Thoracic aorta (tissue), 2 donors: Measurements from ENCODE around the gene DGKI. TPM values are rescaled to one million over a fixed set of nuclear protein-coding genes. Genes with fewer than 3 reads are reported as not detected.

Experiments
- ATAC-seq: fragments of 150-250 bp; one replicate; pipeline ENCODE4 v1.8.0; 2017; ENCODE audit warnings: low read depth; ENCODE audit not compliant: insufficient number of reproducible peaks, low FRiP score
- DNase-seq: peaks from one replicate; pipeline ENCODE4 v3.0.0-alpha.2; 2020; ENCODE audit warnings: low spot score
- H3K27ac ChIP-seq, 2 donors: fragments of 200-600 bp; sonication (generic); 1 replicate in 1 of 2; 2 replicates in 1 of 2; pipeline ENCODE4 v1.5.1; 2016; ENCODE audit warnings: mild to moderate bottlenecking in 2 of 2, moderate library complexity in 2 of 2
- H3K27me3 ChIP-seq: fragments of 200-600 bp; sonication (generic); replicated peaks from 2 replicates; pipeline ENCODE4 v1.6.0; 2016; ENCODE audit warnings: mild to moderate bottlenecking; ENCODE audit not compliant: insufficient read depth
- H3K36me3 ChIP-seq: fragments of 200-600 bp; sonication (generic); one replicate; pipeline ENCODE4 v1.5.1; 2016
- H3K4me1 ChIP-seq, 2 donors: fragments of 200-600 bp; sonication (generic); 1 replicate in 1 of 2; 2 replicates in 1 of 2; pipeline versions ENCODE4 v1.5.1 to v1.6.0; 2016; ENCODE audit warnings: low read depth in 2 of 2, mild to moderate bottlenecking in 1 of 2; ENCODE audit not compliant: control insufficient read depth in 1 of 2
- H3K4me3 ChIP-seq: fragments of 200-600 bp; sonication (generic); 2 replicates; pipeline ENCODE4 v1.5.1; 2016; ENCODE audit warnings: mild to moderate bottlenecking
- H3K9me3 ChIP-seq: fragments of 200-600 bp; sonication (generic); 2 replicates; pipeline ENCODE4 v1.5.1; 2016
- CTCF ChIP-seq: fragments of 200-600 bp; sonication (generic); IDR thresholded peaks from one replicate; pipeline ENCODE4 v1.5.1; 2019; ENCODE audit warnings: antibody characterized with exemption
- total RNA-seq, 2 donors: library from RNA; depleted of rRNA; stranded (reverse); fragments of >200 nt; gene quantifications; one replicate each; pipeline versions ENCODE4 v1.1.0 to v1.2.3, GENCODE V29; 2016

DGKI gene
- total RNA-seq, 2 donors from 2014 or later, result 10.3 to 22.3 TPM

GRCh38 chr7:137687556-137688265, 159.1 kb downstream of the DGKI start:
- Histone ChIP-seq H3K9me3 (no peaks in the 10 kb centered on the region), H3K36me3 (no peaks in the 10 kb centered on the region), H3K4me1 (peaks cover 0 to 16% of the 10 kb centered on the region in 2 donors), H3K4me3 (no peak overlapping the region), H3K27me3 (no peaks in the 10 kb centered on the region), H3K27ac (peak overlapping the region in 1 of 2 donors; percentile 39)
- TF ChIP-seq CTCF, result no peak
- DNase-seq, result no peak
- no peak for ATAC-seq

GRCh38 chr7:137685433-137686164, 161.2 kb downstream of the DGKI start:
- Histone ChIP-seq H3K9me3 (no peaks in the 10 kb centered on the region), H3K36me3 (no peaks in the 10 kb centered on the region), H3K4me1 (peaks cover 0 to 16% of the 10 kb centered on the region in 2 donors), H3K27me3 (no peaks in the 10 kb centered on the region), H3K27ac (no peak overlapping the region), H3K4me3 (no peak overlapping the region)
- TF ChIP-seq CTCF, result no peak
- no peak for ATAC-seq
- no peak for DNase-seq

GRCh38 chr7:137684776-137685175, 162.0 kb downstream of the DGKI start:
- H3K4me3 ChIP-seq, result no peak overlapping the region
- ATAC-seq (no peak), DNase-seq (no peak)
- no peaks in the 10 kb centered on the region for H3K36me3 ChIP-seq
- no peak for TF ChIP-seq CTCF
- H3K9me3 ChIP-seq, result no peaks in the 10 kb centered on the region
- H3K27ac ChIP-seq, result no peak overlapping the region
- no peaks in the 10 kb centered on the region for H3K27me3 ChIP-seq
- H3K4me1 ChIP-seq, result peaks cover 0 to 16% of the 10 kb centered on the region in 2 donors

GRCh38 chr7:137684316-137684715, 162.5 kb downstream of the DGKI start:
- no peaks in the 10 kb centered on the region for H3K9me3 ChIP-seq
- H3K36me3 ChIP-seq, result no peaks in the 10 kb centered on the region
- no peak overlapping the region for H3K27ac ChIP-seq
- H3K4me3 ChIP-seq, result no peak overlapping the region
- H3K4me1 ChIP-seq, result peaks cover 0 to 16% of the 10 kb centered on the region in 2 donors
- no peak for TF ChIP-seq CTCF
- DNase-seq (no peak), ATAC-seq (no peak)
- no peaks in the 10 kb centered on the region for H3K27me3 ChIP-seq

- ATAC-seq, result no peak
- H3K4me3 ChIP-seq, result no peak overlapping the region
- no peak for TF ChIP-seq CTCF
- no peaks in the 10 kb centered on the region for H3K36me3 ChIP-seq
- DNase-seq, result no peak
- no peaks in the 10 kb centered on the region for H3K27me3 ChIP-seq
- no peak overlapping the region for H3K27ac ChIP-seq
- H3K9me3 ChIP-seq, result no peaks in the 10 kb centered on the region
- H3K4me1 ChIP-seq, result peaks cover 0 to 7% of the 10 kb centered on the region in 2 donors
Measured at GRCh38 chr7:137682596-137682995, 164.2 kb downstream of the DGKI start.
